RKO (cell line): ENCODE results near the gene DPH1.
A peak's percentile ranks its signal among the peaks of the same experiment; 100 is the strongest.
"Not testable (repeated sequence)": the region's sequence is repeated elsewhere in the genome, so short reads cannot be mapped to it uniquely, and the experiment has no call there.

Experiments
- DNase-seq: peaks from one replicate; pipeline ENCODE4 v3.0.0-alpha.2; 2016; ENCODE audit warnings: low spot score

Gene DPH1

GRCh38 chr17:2029911-2030778 is at the start of gene DPH1:
DPH1 (plus strand) TSS chr17:2030153; CDS start chr17:2030170, 17 bp downstream.
- DNase-seq, result peak; percentile 95

GRCh38 chr17:1980665-1981250 is 49.2 kb upstream of the DPH1 start:
- DNase-seq, result no peak

- not testable (repeated sequence) for DNase-seq
Measured at GRCh38 chr17:1982793-1983366, 47.1 kb upstream of the DPH1 start.

GRCh38 chr17:1985093-1985492 is 44.9 kb upstream of the DPH1 start:
- no peak for DNase-seq

GRCh38 chr17:1985686-1986085 is 44.3 kb upstream of the DPH1 start:
- DNase-seq, result no peak

GRCh38 chr17:1986783-1987451 is 43.0 kb upstream of the DPH1 start:
- no peak for DNase-seq

DNA sequence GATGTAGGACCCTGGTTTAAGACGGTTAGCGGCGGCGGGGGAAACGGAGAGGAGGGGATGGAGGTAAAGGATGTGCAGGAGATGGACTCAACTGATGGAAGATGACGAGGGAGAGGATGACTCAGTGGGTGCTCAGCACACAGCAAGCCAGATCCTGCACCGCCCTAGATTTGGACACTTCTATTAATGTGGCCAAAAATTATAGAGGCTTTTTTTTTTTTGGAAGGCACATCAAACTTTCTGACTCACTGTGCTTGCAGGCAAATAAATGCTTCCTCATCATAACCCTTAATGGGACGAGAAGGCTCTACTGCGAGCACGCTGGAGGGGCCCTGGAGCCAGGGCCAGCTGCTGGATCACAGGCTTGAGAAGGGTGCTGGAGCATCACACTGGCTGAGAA is 40.8 kb upstream of the DPH1 start:
- DNase-seq, result peak; percentile 82

- no peak for DNase-seq
Measured at GRCh38 chr17:1992541-1992940, 37.4 kb upstream of the DPH1 start.

DNA sequence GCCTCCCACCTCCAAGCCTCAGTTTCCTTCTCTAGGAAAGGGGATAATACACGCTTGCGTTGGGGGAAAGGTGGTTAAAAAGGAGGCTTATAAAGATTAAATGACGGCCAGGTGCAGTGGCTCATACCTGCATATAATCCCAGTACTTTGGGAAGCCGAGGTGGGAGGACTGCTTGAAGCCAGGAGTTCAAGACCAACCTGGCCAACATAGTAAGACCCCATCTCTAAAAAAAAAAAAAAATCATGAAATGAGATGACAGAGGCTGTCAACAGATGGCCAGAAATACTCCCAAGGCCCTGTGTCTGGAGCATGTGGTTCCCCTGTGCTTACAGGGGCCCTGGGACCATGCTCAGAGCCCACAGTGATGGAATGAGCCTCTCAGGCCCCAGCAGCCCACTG is 35.2 kb upstream of the DPH1 start:
- no peak for DNase-seq

DNA sequence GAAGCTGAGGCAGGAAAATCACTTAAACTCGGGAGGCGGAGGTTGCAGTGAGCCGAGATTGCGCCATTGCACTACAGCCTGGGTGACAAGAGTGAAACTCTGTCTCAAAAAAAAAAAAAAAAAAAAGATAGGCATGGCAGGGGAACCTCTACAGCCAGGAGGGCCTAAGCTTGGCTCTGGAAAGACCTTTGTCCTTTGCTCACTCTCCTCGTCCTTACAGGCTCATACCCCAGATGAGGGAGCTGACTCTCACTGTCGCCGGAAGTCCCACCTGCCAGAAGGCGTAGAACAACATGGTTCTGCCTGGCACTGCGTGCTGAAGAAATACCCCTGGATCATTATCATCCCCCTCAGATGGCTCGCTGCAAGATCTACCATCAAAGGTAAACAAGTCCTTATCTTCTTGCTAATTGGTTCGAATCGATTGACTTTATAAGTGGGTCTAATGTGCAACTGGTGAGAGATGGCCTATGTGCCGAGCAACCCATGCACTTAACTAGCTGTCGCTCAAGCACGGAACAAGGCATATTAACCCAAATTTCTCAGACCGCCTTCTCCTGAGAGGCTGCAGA is 34.5 kb upstream of the DPH1 start:
- DNase-seq, result no peak

DNA sequence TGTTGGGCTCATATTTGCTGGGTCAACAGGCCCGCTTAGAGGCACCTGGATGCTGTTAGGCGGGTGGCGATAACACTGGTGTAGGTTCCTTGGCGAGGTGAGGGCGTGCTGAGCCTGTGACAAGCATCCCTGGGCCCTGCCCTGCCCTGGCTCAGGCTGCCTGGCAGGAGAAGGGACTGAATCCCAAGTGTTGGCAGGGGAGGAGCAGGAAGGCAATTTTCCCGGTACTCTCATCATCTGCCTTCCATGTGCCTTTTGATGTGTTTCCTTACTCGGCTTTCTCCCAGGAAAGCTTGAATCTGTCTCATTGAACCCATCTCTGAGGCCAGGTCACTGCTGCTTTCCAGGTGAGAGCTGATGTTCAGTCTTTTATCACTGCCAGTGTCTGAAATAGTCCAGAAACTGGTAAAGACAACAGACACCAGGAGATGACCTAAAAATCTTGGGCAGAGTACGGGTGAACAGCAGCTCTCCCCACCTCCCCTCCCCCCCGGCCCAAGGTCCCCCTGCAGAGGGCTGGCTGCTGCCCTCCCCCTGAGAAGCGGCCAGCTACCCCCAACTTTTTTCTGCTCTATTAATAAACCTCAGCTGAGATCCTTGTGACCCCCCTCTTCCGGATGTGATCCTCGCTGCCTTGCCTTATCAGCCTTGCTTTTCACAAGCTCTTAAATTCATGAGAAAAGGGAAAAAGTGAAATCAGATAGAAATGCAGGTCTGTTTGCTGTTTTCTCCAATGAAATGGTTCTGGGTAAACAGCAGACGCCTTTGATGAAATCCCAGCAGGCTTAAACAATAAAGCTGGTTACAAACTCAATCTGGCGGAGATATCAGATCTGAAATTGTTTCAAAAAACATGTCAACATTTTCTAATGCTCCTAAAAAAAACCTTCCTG is 33.8 kb upstream of the DPH1 start:
- DNase-seq, result no peak

GRCh38 chr17:1996800-1997288 is 33.1 kb upstream of the DPH1 start:
- no peak for DNase-seq

GRCh38 chr17:1997289-1997926 is 32.5 kb upstream of the DPH1 start:
- no peak for DNase-seq

DNA sequence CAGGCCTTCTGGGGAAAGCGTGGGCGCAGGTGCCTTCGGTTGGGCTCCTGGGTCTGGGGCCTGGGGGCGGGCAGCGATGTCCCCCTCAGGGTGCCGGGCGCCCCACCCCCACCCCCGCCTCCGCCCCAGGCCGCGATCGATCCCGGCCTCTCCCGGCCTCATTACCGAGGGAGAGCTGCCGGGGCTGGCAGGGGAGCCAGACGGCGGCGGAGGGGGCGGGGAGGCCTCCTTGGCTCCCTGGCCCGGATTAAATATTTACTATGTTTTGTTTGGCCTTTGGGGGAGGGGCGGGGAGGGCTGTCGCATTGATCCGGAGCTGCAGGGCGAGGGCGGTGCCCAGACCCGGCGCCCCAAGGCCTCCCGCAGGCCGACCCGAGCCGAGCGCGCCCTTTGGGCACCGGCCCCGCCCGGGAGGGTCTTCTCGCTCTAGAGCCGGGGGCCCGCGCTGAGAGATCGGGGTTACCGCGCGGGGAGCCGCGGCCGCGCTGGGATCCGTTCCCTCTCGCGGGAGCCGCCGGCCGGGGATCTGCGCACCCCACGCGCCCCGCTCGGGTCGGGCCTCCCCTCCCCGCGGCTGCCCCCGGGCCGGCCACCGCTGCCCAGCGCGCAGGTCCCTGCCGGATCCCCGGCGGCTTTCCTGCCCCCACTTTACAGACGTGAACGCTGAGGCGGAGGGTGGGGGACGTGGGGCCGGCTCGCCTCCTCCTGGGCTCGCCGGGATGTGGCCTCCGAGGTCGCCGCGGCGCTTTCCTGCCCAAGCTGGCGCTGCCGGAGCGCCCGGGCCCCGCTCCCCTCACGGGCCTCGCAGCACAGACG is 31.8 kb upstream of the DPH1 start:
- DNase-seq, result no peak

GRCh38 chr17:1999557-2000251 is 30.2 kb upstream of the DPH1 start:
- no peak for DNase-seq

DNA sequence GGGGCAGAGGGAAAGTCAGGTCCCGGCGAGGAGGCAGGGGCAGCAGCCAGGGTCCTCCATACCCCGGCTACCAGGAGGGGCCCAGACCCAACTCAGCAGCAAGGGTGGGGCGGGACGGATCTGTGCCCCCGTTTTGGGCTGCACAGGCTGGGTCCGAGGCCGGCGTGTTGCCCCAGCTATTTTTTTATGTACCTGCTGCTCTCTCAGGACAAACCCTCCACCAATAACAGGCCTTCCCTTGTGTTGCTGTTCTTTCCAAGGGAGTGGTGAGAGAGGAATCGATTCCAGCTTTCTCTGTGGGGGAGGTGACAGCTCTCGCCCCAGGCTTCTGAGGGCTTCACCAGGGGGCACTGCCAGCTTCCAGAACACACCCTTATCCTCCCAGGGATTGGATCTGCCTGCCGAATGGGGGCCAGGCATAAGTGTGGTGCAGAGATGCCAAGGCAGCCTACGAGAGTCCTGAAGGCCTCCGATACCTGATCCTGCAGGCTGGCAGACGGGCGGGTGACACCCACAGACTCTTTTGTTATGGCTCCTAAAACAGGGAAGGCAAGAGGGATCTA is 27.1 kb upstream of the DPH1 start:
- no peak for DNase-seq

GRCh38 chr17:2003525-2003924 is 26.4 kb upstream of the DPH1 start:
- no peak for DNase-seq

DNA sequence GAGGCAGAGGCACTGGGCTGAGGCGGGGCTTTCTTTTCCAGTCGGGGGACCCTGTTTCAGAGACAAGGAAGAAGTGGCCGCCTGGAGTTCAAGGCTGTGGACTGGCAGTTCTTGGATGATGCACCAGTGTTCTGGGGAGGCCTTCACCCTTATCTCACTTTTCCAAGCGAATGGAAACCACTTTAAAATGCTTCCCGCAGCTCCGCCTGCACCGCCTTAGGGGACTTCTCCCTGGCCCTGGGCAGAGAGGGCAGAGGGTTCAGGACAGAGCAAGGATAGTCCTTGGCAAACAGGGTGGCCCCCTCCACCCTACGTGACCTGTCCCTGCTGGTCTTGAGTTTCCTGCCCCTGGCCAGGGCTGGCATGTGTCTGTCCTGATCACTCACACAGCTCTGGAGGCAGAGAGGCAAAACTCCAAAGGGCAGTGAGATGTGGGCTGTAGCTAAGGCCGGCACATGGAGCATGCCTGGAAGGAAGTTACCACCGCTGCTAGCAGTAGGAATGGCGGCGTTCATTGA is 25.5 kb upstream of the DPH1 start:
- DNase-seq, result no peak
